ENCODE data around the gene CHST13. TPM values are rescaled to one million over a fixed set of nuclear protein-coding genes. Genes with fewer than 3 reads are reported as not detected.

CHST13 gene
- total and polyA plus RNA-seq, 5 experiments from 2014 or later = 0.14 TPM; not detected in 4

DNA sequence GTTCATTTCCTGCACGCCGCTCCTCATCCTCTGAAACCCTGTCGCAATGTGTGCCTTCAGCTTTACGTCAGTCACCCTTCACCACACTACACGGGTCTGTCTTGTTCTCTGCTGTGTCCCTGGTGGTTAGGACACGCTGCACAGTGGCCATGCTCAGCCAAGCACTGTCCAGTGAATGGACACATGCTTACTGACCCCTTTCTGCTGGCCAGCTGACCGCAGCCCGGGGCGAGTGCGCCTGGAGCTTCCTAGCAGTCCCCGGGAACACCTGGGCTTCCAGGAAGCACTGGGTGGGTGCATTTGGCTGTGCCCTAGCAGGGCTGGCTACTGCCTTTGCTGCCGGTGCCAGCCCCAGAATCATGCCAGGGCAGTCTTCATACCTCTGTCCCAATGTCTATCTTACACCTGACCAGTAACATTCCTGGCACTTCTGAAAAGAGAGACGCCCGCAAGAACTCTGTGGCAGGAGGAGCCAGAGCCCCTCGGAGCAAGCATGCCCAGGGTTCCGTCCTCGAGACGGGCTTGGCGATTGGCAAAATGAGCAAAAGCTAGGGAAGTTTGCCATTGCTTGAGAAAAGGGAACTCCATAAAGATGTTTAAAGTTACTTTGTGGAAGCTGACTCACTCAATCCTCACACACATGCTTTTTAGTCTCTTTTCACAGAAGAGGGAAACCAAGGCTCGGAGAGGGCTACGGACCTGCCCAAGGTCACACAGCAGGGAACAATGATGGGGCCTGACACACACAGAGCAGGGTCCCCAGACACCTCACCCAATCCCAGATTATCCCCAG lies 32.5 kb upstream of the CHST13 start:
- ATAC-seq (no peak), DNase-seq (no peak)
- Mint-ChIP-seq H3K27me3 (no peaks in the 10 kb centered on the region), H3K4me3 (no peak overlapping the region), H3K4me1 (peaks cover 11 to 21% (median 11%) of the 10 kb centered on the region in 4 donors), H3K9me3 (no peaks in the 10 kb centered on the region), H3K27ac (no peak overlapping the region), H3K36me3 (no peaks in the 10 kb centered on the region)
- POLR2A ChIA-PET = no interaction called here

DNA sequence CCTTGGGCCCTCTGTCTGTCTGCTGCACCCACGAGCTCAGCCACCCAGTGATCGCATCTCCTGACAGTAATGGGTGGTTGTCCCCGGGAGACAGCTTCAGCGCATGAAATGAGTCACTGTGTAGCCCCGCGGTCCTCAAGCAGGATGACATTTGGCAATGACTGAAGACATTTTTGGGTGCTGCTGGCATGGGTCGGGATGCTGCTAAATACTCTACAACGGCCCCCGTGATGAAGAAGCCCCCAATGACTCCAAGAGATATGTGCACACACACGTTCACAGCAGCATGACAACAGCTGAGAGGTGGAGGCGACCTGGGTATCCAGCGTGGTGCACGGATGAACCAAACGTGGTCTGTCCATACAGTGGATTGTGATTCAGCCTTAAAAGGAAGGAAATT lies 30.9 kb upstream of the CHST13 start:
- Mint-ChIP-seq H3K36me3 (no peaks in the 10 kb centered on the region), H3K4me3 (no peak overlapping the region), H3K9me3 (no peaks in the 10 kb centered on the region), H3K4me1 (peaks cover 6 to 19% (median 9%) of the 10 kb centered on the region in 4 donors), H3K27ac (peak overlapping the region in 1 of 10 donors; percentile 24), H3K27me3 (no peaks in the 10 kb centered on the region)
- POLR2A ChIA-PET = no interaction called here
- ATAC-seq = no peak
- DNase-seq = no peak

DNA sequence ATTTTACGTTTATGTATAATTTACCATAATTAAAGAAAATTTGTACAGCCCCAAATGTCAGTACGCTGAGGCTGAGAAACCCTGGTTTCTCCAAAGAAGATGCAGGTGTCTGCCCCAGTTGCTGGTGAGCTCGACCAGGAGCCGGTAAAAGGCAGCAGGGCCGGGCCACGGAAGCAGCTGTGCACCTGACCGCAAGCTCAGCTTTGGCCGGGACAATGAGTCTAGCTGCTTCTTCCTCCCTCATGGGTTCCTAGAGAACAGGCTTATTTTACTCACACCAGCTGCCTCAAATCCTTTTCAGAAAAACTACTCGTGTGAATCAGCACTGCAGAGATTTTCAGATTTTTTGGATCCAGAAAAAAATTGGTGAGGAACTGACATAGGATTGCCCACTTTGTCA lies 30.2 kb upstream of the CHST13 start:
- POLR2A ChIA-PET = no interaction called here
- H3K4me3 Mint-ChIP-seq = peak overlapping the region in 2 of 10 donors; percentile 27 to 30
- ATAC-seq (no peak), DNase-seq (no peak)
- no peaks in the 10 kb centered on the region for H3K36me3 Mint-ChIP-seq
- H3K27me3 Mint-ChIP-seq = no peaks in the 10 kb centered on the region
- peak overlapping the region in 2 of 10 donors; percentile 66 to 77 for H3K27ac Mint-ChIP-seq
- H3K9me3 Mint-ChIP-seq = no peaks in the 10 kb centered on the region
- peaks cover 8 to 22% (median 10%) of the 10 kb centered on the region in 4 donors for H3K4me1 Mint-ChIP-seq

DNA sequence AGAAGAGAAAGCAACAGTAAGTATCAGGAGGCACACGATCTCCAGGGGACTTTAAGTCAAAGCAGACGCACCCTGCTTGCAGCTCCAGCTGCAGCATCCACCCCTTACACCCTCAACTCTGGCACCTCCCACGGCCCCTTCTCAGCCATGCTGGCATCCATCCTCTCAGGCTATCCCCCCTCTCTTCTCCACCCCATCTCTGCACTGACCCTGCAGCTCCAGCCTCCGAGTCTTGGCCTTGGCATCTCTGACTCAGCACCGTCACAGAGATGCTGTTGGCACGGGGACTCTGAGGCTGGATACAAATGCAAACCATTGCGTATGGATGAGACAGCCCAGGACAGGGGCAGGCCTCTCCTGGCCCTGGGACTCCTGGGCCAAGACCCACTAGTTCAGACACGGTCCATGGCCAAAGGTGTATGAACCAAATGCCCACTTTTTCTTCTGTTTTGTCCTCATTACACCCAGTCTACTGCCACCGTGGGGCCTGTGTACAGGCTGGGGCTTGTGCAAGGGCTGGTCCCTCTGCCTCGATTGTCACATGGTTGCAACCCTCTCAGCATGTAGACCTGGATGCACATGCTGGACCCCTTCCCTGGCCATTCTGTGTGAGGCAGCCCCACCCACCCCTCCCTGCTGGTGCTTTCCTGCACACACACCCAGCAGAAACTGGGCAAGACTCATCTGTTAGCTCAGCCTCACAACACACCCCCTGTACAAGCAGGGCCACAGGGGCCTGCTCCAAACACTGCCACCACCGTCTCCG lies 29.6 kb upstream of the CHST13 start:
- POLR2A ChIA-PET = no interaction called here
- DNase-seq (no peak), ATAC-seq (no peak)
- H3K9me3 Mint-ChIP-seq = no peaks in the 10 kb centered on the region
- H3K4me1 Mint-ChIP-seq = peaks cover 9 to 28% (median 13%) of the 10 kb centered on the region in 4 donors
- peak overlapping the region in 3 of 10 donors; percentile 28 to 33 (median 30) for H3K4me3 Mint-ChIP-seq
- H3K36me3 Mint-ChIP-seq = no peaks in the 10 kb centered on the region
- H3K27me3 Mint-ChIP-seq = no peaks in the 10 kb centered on the region
- peak overlapping the region in 6 of 10 donors; percentile 28 to 89 (median 70) for H3K27ac Mint-ChIP-seq

DNA sequence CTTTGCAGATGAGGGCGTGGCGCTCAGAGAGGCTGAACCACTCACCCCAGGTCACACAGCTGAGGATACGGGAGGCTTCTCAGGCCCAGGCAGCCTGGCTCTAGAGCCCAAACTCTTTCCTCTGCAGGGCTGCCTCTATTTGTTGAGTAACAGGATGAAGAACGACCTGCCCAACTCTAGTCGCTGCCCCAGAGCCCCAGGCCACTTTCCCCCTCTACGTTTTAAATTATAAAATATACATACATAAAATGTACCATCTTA lies 29.1 kb upstream of the CHST13 start:
- Mint-ChIP-seq H3K27me3 (no peaks in the 10 kb centered on the region), H3K4me1 (peaks cover 9 to 28% (median 13%) of the 10 kb centered on the region in 4 donors), H3K36me3 (no peaks in the 10 kb centered on the region), H3K4me3 (no peak overlapping the region), H3K9me3 (no peaks in the 10 kb centered on the region), H3K27ac (peak overlapping the region in 3 of 10 donors; percentile 28 to 80 (median 75))
- DNase-seq = no peak
- ATAC-seq = no peak
- POLR2A ChIA-PET = no interaction called here

- POLR2A ChIA-PET = no interaction called here
- no peaks in the 10 kb centered on the region for H3K9me3 Mint-ChIP-seq
- DNase-seq (no peak), ATAC-seq (no peak)
- no peak overlapping the region for H3K4me3 Mint-ChIP-seq
- no peaks in the 10 kb centered on the region for H3K27me3 Mint-ChIP-seq
- H3K36me3 Mint-ChIP-seq = no peaks in the 10 kb centered on the region
- H3K4me1 Mint-ChIP-seq = peaks cover 9 to 28% (median 14%) of the 10 kb centered on the region in 4 donors
- H3K27ac Mint-ChIP-seq = no peak overlapping the region
These were observed 28.2 kb upstream of the CHST13 start for GRCh38 chr3:126495786-126496185.

GRCh38 chr3:126496894-126497850 lies 26.8 kb upstream of the CHST13 start:
- POLR2A ChIA-PET = interaction anchor here (0.6 to 1.4 kb wide), 2 partner anchors 21 to 26 kb away, joined by 3 to 4 read pairs; partner anchors contain the start of gene ZXDC
- peak in 3 of 10 donors; percentile 50 to 68 (median 53) for DNase-seq

DNA sequence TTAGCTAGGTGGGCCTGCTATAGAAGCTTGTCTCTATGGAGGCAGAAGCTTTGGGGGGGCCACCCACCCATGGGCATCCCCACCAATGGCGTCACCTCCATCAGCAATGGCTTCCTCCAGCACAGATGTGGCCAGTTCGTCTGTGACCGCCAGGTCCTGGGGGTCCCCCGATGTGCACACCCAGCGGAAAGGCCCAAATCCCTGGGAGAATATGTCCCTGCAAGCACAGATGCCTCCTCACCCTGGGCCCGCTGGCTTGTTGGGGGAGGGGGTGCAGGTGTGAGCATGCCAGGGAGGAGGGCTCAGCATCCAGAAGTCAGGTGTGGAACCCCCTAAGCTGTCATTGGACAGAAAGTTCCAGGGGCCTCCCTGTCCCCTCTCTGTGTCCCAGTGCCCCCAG lies 26.0 kb upstream of the CHST13 start:
- peak overlapping the region in 5 of 10 donors; percentile 13 to 97 (median 61) for H3K27ac Mint-ChIP-seq
- DNase-seq (no peak), ATAC-seq (no peak)
- H3K9me3 Mint-ChIP-seq = no peaks in the 10 kb centered on the region
- no peak overlapping the region for H3K4me3 Mint-ChIP-seq
- no peaks in the 10 kb centered on the region for H3K36me3 Mint-ChIP-seq
- no peaks in the 10 kb centered on the region for H3K27me3 Mint-ChIP-seq
- POLR2A ChIA-PET = interaction anchor here (0.6 to 1.4 kb wide), 2 partner anchors 22 to 25 kb away, joined by 3 to 4 read pairs; partner anchors contain the start of gene ZXDC
- H3K4me1 Mint-ChIP-seq = peaks cover 9 to 28% (median 14%) of the 10 kb centered on the region in 4 donors

More at GRCh38 chr3:126496894-126497850, 26.8 kb upstream of the CHST13 start:
- Mint-ChIP-seq H3K27ac (peak overlapping the region in 9 of 10 donors; percentile 49 to 97 (median 90)), H3K9me3 (no peaks in the 10 kb centered on the region), H3K4me3 (peak overlapping the region in 6 of 10 donors; percentile 52 to 83 (median 73)), H3K27me3 (no peaks in the 10 kb centered on the region), H3K36me3 (no peaks in the 10 kb centered on the region), H3K4me1 (peaks cover 9 to 28% (median 14%) of the 10 kb centered on the region in 4 donors)
- peak in 1 of 2 donors; percentile 76 for ATAC-seq

GRCh38 chr3:126498461-126498860 lies 25.5 kb upstream of the CHST13 start:
- H3K9me3 Mint-ChIP-seq = no peaks in the 10 kb centered on the region
- peak overlapping the region in 8 of 10 donors; percentile 42 to 83 (median 76) for H3K4me3 Mint-ChIP-seq
- no peak for ATAC-seq
- peak in 1 of 10 donors; percentile 15 for DNase-seq
- no peaks in the 10 kb centered on the region for H3K36me3 Mint-ChIP-seq
- H3K27me3 Mint-ChIP-seq = no peaks in the 10 kb centered on the region
- H3K4me1 Mint-ChIP-seq = peaks cover 8 to 25% (median 12%) of the 10 kb centered on the region in 4 donors
- POLR2A ChIA-PET = interaction anchor here (1.4 kb wide), 1 partner anchor 23 kb away, joined by 4 read pairs; the partner anchor contains the start of gene ZXDC
- peak overlapping the region; percentile 81 to 98 (median 96) for H3K27ac Mint-ChIP-seq

DNA sequence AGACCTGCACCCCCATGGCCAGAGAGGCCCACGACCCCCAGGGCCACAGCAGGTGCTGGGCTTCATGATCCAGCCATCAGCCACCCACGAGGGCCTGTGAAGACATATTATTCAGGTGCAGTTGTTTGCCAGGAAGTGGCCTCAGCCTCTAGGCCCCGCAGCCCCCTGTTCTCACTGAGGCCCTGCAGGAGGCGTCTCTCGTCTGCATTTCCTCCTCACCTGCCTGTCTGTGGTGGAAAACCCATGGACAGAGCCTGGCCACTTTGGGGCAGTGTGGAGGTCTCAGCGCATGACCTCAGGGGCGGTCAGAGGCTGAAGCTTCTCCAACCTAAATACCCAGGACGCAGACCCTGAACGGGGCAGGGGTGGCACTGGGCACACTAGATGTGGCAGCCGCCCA lies 25.0 kb upstream of the CHST13 start:
- Mint-ChIP-seq H3K4me1 (peaks cover 7 to 24% (median 12%) of the 10 kb centered on the region in 4 donors), H3K9me3 (no peaks in the 10 kb centered on the region), H3K27me3 (no peaks in the 10 kb centered on the region), H3K27ac (peak overlapping the region; percentile 81 to 98 (median 96)), H3K4me3 (peak overlapping the region in 8 of 10 donors; percentile 42 to 83 (median 76)), H3K36me3 (no peaks in the 10 kb centered on the region)
- POLR2A ChIA-PET = no interaction called here
- peak in 1 of 2 donors; percentile 54 for ATAC-seq
- peak in 3 of 10 donors; percentile 24 to 48 (median 32) for DNase-seq

GRCh38 chr3:126499401-126499800 lies 24.6 kb upstream of the CHST13 start:
- Mint-ChIP-seq H3K4me1 (peaks cover 7 to 20% (median 12%) of the 10 kb centered on the region in 4 donors), H3K9me3 (no peaks in the 10 kb centered on the region), H3K36me3 (no peaks in the 10 kb centered on the region), H3K4me3 (no peak overlapping the region), H3K27me3 (peaks cover 0 to 2% (median 0%) of the 10 kb centered on the region in 5 donors), H3K27ac (peak overlapping the region in 5 of 10 donors; percentile 56 to 98 (median 96))
- ATAC-seq (no peak), DNase-seq (no peak)
- POLR2A ChIA-PET = no interaction called here

- POLR2A ChIA-PET = no interaction called here
- ATAC-seq (no peak), DNase-seq (no peak)
- peaks cover 7 to 18% (median 12%) of the 10 kb centered on the region in 4 donors for H3K4me1 Mint-ChIP-seq
- H3K4me3 Mint-ChIP-seq = no peak overlapping the region
- H3K36me3 Mint-ChIP-seq = no peaks in the 10 kb centered on the region
- no peaks in the 10 kb centered on the region for H3K9me3 Mint-ChIP-seq
- peaks cover 0 to 4% (median 2%) of the 10 kb centered on the region in 5 donors for H3K27me3 Mint-ChIP-seq
- peak overlapping the region in 3 of 10 donors; percentile 36 to 60 (median 55) for H3K27ac Mint-ChIP-seq
These were observed 23.9 kb upstream of the CHST13 start for GRCh38 chr3:126500016-126500415.

All from naive thymus-derived CD8-positive, alpha-beta T cell (primary cell).